Endodermal cell (in vitro differentiated cells): ENCODE data around the gene DPP4. TPM values are rescaled to one million over a fixed set of nuclear protein-coding genes. Genes with fewer than 3 reads are reported as not detected.

ENCODE experiments used
- DNase-seq: peaks from one replicate; pipeline ENCODE4 v3.0.0-alpha.2; 2017
- H3K27ac ChIP-seq: 2 replicates; pipeline ENCODE4 v1.5.1; 2013; ENCODE audit warnings: mild to moderate bottlenecking, low read depth, low read length, moderate library complexity
- H3K27me3 ChIP-seq: 2 replicates; pipeline ENCODE4 v1.6.1; 2013; ENCODE audit warnings: mild to moderate bottlenecking, low read length, moderate library complexity; ENCODE audit not compliant: insufficient read depth, control insufficient read depth, poor library complexity, severe bottlenecking
- H3K36me3 ChIP-seq: 2 replicates; pipeline ENCODE4 v1.7.0; 2013; ENCODE audit warnings: mild to moderate bottlenecking, low read length, moderate library complexity; ENCODE audit not compliant: control insufficient read depth, insufficient read depth
- H3K4me1 ChIP-seq: one replicate; pipeline ENCODE4 v1.7.0; 2013; ENCODE audit warnings: low read length; ENCODE audit not compliant: control insufficient read depth, insufficient read depth
- H3K4me3 ChIP-seq: 2 replicates; pipeline ENCODE4 v1.5.1; 2013; ENCODE audit warnings: mild to moderate bottlenecking, low read length, moderate library complexity
- H3K9ac ChIP-seq: 2 replicates; pipeline ENCODE4 v1.6.1; 2013; ENCODE audit warnings: mild to moderate bottlenecking, low read length, moderate library complexity; ENCODE audit not compliant: poor library complexity, severe bottlenecking; ENCODE audit errors: extremely low read depth
- H3K9me3 ChIP-seq: 2 replicates; pipeline ENCODE4 v1.6.1; 2013; ENCODE audit warnings: mild to moderate bottlenecking, low read length, moderate library complexity; ENCODE audit not compliant: control insufficient read depth
- H3K27ac Mint-ChIP-seq: 2 replicates; pipeline ENCODE4 v1.8.0; 2020; ENCODE audit warnings: mixed read lengths
- H3K27me3 Mint-ChIP-seq: 2 replicates; pipeline ENCODE4 v1.8.0; 2021; ENCODE audit warnings: mild to moderate bottlenecking, mixed read lengths; ENCODE audit not compliant: insufficient read depth
- H3K36me3 Mint-ChIP-seq: 2 replicates; pipeline ENCODE4 v1.8.0; 2020; ENCODE audit warnings: low read depth, mixed read lengths
- H3K4me1 Mint-ChIP-seq: 2 replicates; pipeline ENCODE4 v1.8.0; 2020; ENCODE audit warnings: mixed read lengths
- H3K4me3 Mint-ChIP-seq: 2 replicates; pipeline ENCODE4 v1.8.0; 2020; ENCODE audit warnings: mild to moderate bottlenecking, moderate library complexity, mixed read lengths
- H3K9me3 Mint-ChIP-seq: 2 replicates; pipeline ENCODE4 v1.8.0; 2020; ENCODE audit warnings: mild to moderate bottlenecking, mixed read lengths
- WGBS, 2 experiments: methylation state at CpG; one replicate each; pipeline versions ENCODE4 v1.1.5 to v1.1.7; 2013; ENCODE audit warnings: missing lambda C conversion rate in 2 of 2, mixed read lengths in 1 of 2; ENCODE audit not compliant: insufficient coverage in 1 of 2, insufficient read length in 1 of 2; 5-methylcytosine and 5-hydroxymethylcytosine counted together
- total RNA-seq, 2 donors: library from RNA; stranded (reverse); fragmentation: NEBNext Ultra II Directional in 1 of 2; extraction: Animal tissue kit (Norgen Biotek cat#: 25700) in 1 of 2; gene quantifications; 2 replicates in 1 of 2; 3 replicates in 1 of 2; pipeline ENCODE4 v1.2.1, GENCODE V29; 2021
- TF ChIP-seq, protein P1 (sequence below): fragments of 200-600 bp; sonication (generic); conservative IDR thresholded peaks from 2 replicates; pipeline ENCODE4 v1.5.0; 2021; ENCODE audit warnings: antibody characterized with exemption, mild to moderate bottlenecking

Gene DPP4
- total RNA-seq, 2 donors from 2014 or later, result 0.46 to 1.2 TPM

DNA sequence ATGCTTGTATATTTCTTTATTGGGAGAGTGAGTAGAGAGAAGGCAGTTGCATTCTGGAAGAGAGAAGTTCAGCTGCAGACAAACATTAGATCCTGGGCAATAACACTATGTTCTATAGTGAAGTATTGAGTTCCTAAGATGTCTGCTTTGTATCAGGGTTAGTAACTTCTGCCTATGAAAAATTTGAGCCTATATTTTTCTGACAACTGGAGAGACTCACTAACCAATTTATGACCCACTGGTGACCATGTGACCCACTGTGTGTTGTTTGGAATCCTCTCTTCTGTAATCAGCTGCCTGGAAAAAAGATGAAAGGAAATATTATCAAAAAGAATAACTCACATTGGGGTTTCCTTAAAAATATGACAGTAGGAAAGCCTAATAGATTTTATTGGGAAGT lies 35.3 kb downstream of the DPP4 start:
- H3K4me1 Mint-ChIP-seq, result peaks cover 17% of the 10 kb centered on the region
- no peaks in the 10 kb centered on the region for H3K9me3 ChIP-seq
- peaks cover 8% of the 10 kb centered on the region for H3K27me3 Mint-ChIP-seq
- no peak for DNase-seq
- H3K4me3 Mint-ChIP-seq, result no peak overlapping the region
- no peaks in the 10 kb centered on the region for H3K36me3 Mint-ChIP-seq
- H3K27me3 ChIP-seq, result peaks cover 5% of the 10 kb centered on the region
- no peaks in the 10 kb centered on the region for H3K9me3 Mint-ChIP-seq
- H3K4me1 ChIP-seq, result peaks cover 4% of the 10 kb centered on the region
- H3K4me3 ChIP-seq, result no peak overlapping the region
- TF ChIP-seq, protein P1, sequence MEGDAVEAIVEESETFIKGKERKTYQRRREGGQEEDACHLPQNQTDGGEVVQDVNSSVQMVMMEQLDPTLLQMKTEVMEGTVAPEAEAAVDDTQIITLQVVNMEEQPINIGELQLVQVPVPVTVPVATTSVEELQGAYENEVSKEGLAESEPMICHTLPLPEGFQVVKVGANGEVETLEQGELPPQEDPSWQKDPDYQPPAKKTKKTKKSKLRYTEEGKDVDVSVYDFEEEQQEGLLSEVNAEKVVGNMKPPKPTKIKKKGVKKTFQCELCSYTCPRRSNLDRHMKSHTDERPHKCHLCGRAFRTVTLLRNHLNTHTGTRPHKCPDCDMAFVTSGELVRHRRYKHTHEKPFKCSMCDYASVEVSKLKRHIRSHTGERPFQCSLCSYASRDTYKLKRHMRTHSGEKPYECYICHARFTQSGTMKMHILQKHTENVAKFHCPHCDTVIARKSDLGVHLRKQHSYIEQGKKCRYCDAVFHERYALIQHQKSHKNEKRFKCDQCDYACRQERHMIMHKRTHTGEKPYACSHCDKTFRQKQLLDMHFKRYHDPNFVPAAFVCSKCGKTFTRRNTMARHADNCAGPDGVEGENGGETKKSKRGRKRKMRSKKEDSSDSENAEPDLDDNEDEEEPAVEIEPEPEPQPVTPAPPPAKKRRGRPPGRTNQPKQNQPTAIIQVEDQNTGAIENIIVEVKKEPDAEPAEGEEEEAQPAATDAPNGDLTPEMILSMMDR, result no peak
- no peak overlapping the region for H3K27ac ChIP-seq
- no peak overlapping the region for H3K9ac ChIP-seq
- H3K36me3 ChIP-seq, result no peaks in the 10 kb centered on the region
- H3K27ac Mint-ChIP-seq, result no peak overlapping the region

DNA sequence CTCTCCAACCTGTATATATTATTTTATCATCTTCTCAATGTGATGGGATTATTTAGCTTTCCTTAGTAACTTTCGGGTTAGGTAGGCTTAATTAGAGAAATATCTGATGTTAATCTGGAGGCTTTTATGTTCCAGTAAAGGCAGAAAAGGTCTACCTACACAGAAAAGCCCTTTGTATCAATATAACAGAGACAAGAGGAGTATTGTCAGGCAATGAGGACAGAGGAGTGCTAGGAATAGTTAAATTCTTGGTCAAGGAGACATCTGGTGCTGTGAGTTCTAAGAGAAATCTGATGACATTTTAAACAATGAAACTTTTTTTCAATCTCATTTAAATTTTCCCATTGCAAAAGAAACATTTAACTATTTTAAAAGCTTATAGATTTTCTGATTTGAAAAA lies 36.1 kb downstream of the DPP4 start:
- Histone ChIP-seq H3K9me3 (no peaks in the 10 kb centered on the region), H3K4me1 (peaks cover 4% of the 10 kb centered on the region), H3K9ac (no peak overlapping the region), H3K27me3 (peaks cover 5% of the 10 kb centered on the region), H3K4me3 (no peak overlapping the region), H3K36me3 (no peaks in the 10 kb centered on the region), H3K27ac (no peak overlapping the region)
- Mint-ChIP-seq H3K4me3 (no peak overlapping the region), H3K27ac (no peak overlapping the region), H3K27me3 (peaks cover 8% of the 10 kb centered on the region), H3K9me3 (no peaks in the 10 kb centered on the region), H3K4me1 (peaks cover 20% of the 10 kb centered on the region), H3K36me3 (no peaks in the 10 kb centered on the region)
- 30% methylated on average over 1 of the region's 1 CpG; no CpG with 5 or more reads in 1 of the 2 experiments for WGBS, 2 experiments
- TF ChIP-seq, protein P1, result no peak
- no peak for DNase-seq

DNA sequence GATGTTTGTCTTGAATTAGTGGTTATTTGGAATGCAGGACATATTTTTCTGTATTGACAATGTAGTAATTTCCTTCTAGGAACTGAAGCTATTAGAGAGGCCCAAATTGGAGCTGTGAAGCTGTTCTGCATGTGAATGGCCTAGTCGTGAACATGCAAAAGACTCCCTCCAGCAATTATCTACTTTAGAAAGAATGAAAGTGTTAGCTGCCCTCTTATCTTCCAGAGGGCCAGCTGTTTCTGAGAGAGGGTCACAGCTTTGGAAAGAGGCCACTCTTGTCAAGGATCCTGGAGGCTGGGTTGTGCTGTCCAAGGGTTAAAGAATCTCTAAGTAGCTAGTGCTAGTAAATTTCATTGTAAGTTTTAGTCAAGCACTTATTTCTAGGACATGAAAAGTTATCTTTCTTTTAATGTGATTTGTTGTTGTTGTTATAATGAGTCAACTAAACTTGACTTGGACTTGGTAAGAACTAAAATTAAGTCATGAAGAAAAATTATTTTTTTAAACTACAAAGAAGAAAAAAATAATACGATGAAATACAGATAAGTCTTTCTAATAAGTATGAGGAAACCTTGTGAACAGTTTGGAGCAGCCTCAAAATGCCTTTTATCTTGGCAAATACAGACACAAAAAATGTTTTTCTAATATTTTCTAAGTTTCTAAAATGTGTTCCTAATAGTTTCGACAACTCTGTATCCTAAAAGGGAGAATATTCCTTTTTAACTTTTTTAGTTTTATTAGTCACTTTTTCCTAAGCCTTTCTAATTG lies 36.8 kb downstream of the DPP4 start:
- Mint-ChIP-seq H3K4me3 (no peak overlapping the region), H3K4me1 (peaks cover 20% of the 10 kb centered on the region), H3K9me3 (no peaks in the 10 kb centered on the region), H3K27me3 (peaks cover 8% of the 10 kb centered on the region), H3K27ac (no peak overlapping the region), H3K36me3 (no peaks in the 10 kb centered on the region)
- Histone ChIP-seq H3K9ac (no peak overlapping the region), H3K27ac (no peak overlapping the region), H3K4me3 (no peak overlapping the region), H3K27me3 (peaks cover 5% of the 10 kb centered on the region), H3K9me3 (no peaks in the 10 kb centered on the region), H3K4me1 (peaks cover 4% of the 10 kb centered on the region), H3K36me3 (no peaks in the 10 kb centered on the region)
- TF ChIP-seq, protein P1, result no peak
- 52% methylated on average over 2 of the region's 3 CpGs; no CpG with 5 or more reads in 1 of the 2 experiments for WGBS, 2 experiments
- DNase-seq, result peak; percentile 61
